Stimulated activated CD8-positive, alpha-beta memory T cell treated with anti-CD3 and anti-CD28 coated beads, Interleukin-4, amount 100 ng/mL, for 4 hours (primary cell): ENCODE measurements around the gene PROK1.

Experiments
- DNase-seq, 2 donors: peaks; one replicate each; pipeline ENCODE4 v3.0.0-alpha.2; 2020; ENCODE audit warnings: low read depth in 2 of 2, low spot score in 1 of 2

The PROK1 gene

GRCh38 chr1:110465038-110465813 lies 14.3 kb downstream of the PROK1 start:
- DNase-seq: no peak

GRCh38 chr1:110465814-110466380 lies 14.9 kb downstream of the PROK1 start:
- no peak for DNase-seq

GRCh38 chr1:110466646-110467280 lies 15.8 kb downstream of the PROK1 start:
- no peak for DNase-seq

- DNase-seq: no peak
These were observed 20.2 kb downstream of the PROK1 start for GRCh38 chr1:110471131-110471530.

GRCh38 chr1:110472546-110472945 lies 21.6 kb downstream of the PROK1 start:
- no peak for DNase-seq

- DNase-seq: no peak
These were observed 23.5 kb downstream of the PROK1 start for GRCh38 chr1:110474444-110474843.

GRCh38 chr1:110475362-110476027 lies 24.5 kb downstream of the PROK1 start:
- DNase-seq: no peak

GRCh38 chr1:110476028-110476765 lies 25.2 kb downstream of the PROK1 start:
- no peak for DNase-seq

GRCh38 chr1:110477041-110477440 lies 26.1 kb downstream of the PROK1 start:
- DNase-seq: no peak

GRCh38 chr1:110477445-110477957 lies 26.6 kb downstream of the PROK1 start:
- DNase-seq: no peak

GRCh38 chr1:110477967-110478640 lies 27.2 kb downstream of the PROK1 start:
- no peak for DNase-seq

- no peak for DNase-seq
These were observed 27.9 kb downstream of the PROK1 start for GRCh38 chr1:110478886-110479285.

- DNase-seq: no peak
These were observed 29.6 kb downstream of the PROK1 start for GRCh38 chr1:110480356-110481096.

GRCh38 chr1:110481968-110482623 lies 31.1 kb downstream of the PROK1 start:
- DNase-seq: no peak

- DNase-seq: no peak
These were observed 31.8 kb downstream of the PROK1 start for GRCh38 chr1:110482662-110483307.

- no peak for DNase-seq
These were observed 32.3 kb downstream of the PROK1 start for GRCh38 chr1:110483308-110483685.

- DNase-seq: no peak
These were observed 33.9 kb downstream of the PROK1 start for GRCh38 chr1:110484801-110485200.

GRCh38 chr1:110485725-110486124 lies 34.8 kb downstream of the PROK1 start:
- no peak for DNase-seq

- DNase-seq: no peak
These were observed 36.8 kb downstream of the PROK1 start for GRCh38 chr1:110487726-110488125.
